Measurements from ENCODE around the gene KSR2.

DNA sequence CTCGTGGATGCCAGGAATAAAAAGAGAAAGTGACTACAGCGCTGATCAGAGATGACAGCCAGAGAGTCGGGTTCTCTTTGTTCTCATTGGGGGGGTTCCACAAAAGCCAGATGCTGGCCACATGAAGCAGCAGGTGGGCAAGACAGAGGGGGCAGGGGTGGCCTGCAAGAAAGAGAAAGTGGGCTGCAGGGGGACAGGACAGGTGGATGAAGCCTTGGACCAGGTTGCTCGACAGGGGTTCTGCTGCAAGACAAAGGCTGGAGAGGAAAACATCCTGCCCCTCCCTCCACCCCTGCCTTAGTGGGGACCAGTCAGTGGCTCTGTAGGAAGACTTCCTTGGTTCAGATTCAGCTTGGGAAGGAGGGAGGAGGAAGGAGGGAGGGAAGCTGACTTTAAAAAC is 126.2 kb downstream of the KSR2 start:
- TF ChIP-seq, protein P1, sequence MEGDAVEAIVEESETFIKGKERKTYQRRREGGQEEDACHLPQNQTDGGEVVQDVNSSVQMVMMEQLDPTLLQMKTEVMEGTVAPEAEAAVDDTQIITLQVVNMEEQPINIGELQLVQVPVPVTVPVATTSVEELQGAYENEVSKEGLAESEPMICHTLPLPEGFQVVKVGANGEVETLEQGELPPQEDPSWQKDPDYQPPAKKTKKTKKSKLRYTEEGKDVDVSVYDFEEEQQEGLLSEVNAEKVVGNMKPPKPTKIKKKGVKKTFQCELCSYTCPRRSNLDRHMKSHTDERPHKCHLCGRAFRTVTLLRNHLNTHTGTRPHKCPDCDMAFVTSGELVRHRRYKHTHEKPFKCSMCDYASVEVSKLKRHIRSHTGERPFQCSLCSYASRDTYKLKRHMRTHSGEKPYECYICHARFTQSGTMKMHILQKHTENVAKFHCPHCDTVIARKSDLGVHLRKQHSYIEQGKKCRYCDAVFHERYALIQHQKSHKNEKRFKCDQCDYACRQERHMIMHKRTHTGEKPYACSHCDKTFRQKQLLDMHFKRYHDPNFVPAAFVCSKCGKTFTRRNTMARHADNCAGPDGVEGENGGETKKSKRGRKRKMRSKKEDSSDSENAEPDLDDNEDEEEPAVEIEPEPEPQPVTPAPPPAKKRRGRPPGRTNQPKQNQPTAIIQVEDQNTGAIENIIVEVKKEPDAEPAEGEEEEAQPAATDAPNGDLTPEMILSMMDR (IDR thresholded peaks at IDR 0.05), result no peak
- TF ChIP-seq POLR2A (IDR thresholded peaks at IDR 0.05), result no peak
